GM15510 (cell line): Measurements from ENCODE around the gene KCTD11.

Experiments
- POLR2A ChIP-seq: IDR thresholded peaks from 3 replicates; pipeline ENCODE4 v1.6.1; 2011; ENCODE audit warnings: borderline replicate concordance; ENCODE audit not compliant: insufficient read length; ENCODE audit errors: extremely low read depth

The KCTD11 gene

DNA sequence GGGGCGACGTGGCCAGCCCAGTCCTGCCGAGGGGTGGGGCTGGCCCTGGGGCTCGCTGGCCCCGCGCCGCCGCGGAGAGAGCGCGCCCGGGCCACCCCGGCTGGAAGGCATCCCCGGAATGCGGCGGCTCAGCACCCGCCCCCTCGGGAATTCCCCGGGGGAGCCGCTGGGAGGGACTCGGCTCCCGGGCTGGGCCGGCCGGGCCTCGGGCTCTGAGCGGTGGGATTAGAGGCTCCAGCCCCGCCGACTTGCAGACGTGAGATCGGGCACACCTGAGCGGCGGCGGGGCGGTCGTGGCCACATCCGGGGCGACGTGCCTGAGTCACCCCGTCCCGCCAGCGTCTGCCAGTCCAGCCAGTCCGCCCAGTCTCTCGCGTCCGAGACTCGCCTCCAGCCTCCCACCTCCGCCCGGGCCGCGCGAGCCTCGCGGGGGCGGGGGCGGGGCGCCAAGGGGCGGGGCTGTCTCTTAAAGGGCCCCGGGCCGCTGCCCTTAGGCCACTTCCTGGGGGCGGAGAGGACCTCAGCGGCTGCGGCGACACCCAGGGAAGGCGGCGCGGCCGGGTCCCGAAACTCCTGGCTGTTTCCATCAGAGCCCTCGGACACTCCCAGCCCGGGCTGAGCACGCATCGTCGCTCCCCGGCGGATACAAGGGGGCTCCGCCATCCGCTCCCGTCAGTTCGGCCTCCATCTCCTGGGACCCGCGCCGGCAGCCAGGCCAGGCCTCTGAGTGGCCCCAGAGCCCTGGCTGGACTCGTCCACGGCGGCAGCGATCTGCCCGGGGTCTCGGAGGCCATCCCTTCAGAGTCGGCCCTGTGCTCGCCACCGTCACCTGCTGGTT lies at the start of gene KCTD11:
TSS of gene KCTD11 (plus strand) at position 498 of the 838 bp plus-strand sequence.
- peak; percentile 42 for TF ChIP-seq POLR2A

DNA sequence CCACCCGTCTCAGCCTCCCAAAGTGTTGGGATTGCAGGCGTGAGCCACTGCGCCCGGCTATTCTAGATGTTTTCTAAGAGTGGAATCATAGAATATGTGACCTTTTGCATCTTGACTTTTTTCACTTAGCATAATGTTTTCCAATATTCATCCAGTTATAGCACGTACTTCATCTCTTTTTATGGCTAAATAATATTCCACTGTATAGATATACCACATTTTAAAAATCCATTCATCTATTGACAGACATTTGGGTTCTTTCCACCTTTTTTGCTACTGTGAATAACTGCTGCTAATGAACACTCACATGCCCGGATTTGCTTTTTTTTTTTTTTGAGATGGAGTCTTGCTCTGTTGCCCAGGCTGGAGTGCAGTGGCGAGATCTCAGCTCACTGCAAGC lies 47.8 kb upstream of the KCTD11 start:
- no peak for TF ChIP-seq POLR2A

DNA sequence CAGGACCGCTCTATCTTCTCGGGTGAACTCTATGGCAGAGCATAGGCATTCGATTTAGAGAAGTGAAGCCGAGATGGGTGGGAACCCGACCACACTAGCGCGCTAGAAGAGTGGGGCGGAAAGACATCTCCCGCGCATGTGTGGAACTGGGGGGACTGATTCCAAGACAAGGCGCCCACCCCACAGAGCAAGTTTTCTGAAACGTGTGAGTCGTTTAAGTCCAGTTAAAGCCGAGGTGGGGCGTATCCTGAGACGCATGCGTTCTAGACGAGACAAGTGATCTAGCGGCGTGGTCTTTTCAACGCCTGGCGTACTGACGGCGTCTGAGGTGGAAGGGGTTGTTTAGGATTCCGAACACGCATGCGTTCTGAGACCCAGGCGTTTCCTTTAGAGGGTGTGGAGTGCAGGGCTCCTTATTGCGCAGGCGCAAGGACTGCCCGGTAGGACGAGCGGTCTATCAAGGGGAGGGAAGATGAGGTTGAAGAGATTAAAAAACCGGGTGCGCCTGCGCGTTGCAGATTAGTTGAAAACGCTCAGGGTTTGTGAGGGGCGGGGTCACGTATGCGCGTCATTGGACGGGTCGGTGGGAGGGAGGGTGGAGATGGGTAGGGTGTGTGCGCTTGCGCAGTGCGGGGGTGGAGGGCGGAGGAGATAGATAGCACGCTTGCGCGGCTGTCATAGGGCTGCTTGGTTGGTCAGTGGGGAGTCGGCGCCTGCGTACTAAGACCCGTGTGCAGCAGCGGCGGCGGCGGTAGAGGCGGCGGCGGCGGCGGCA lies 44.9 kb upstream of the KCTD11 start, which contains the start of gene EIF5A:
TSS of gene EIF5A (plus strand) at position 718 of the 775 bp plus-strand sequence. CDS start 2,008 bp downstream, outside the sequence.
- peak; percentile 84 for TF ChIP-seq POLR2A

DNA sequence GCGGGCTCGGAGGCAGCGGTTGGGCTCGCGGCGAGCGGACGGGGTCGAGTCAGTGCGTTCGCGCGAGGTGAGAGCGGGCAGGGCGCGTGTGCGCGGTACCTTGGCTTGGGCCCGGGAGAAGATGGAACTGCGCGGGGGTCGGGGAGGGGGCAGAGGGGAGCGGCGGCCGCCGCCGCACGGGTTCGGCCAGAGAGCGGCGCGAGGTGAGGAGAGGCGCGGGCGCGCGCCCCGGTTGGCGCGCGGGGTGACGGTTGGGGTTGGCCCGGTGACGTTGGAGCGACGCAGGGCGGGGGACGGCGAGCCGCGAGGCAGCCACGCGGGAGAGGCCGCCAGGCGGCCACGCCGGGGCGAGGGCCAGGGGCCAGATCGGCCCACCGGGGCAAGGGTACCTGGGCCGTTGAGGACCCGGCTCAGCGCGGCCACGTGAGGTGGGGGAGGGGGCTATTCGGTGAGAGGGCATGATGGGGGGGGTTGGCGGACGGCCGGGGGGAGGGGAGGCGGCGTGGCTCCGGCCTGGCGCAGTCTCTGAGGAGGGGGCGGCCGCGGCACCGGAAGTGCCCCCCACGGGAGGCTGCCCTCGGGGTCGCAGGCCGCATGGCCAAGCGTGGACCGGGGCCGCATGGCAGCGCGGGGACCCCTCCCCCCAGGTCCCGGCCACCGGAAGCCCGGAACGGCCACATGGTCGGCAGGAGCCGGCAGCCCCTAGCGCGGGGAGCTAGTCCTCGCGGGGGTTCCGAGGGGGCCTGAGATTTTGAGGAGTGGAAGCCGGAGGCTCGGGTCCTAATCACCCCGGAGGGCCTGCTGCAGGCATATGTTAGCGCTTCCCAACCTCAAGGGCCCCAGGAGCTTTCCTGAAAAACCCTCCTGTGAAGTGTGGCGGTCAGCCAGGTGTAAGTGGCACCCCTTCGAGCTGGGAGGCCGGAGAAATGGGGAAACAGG lies 44.0 kb upstream of the KCTD11 start:
- TF ChIP-seq POLR2A = peak; percentile 30

DNA sequence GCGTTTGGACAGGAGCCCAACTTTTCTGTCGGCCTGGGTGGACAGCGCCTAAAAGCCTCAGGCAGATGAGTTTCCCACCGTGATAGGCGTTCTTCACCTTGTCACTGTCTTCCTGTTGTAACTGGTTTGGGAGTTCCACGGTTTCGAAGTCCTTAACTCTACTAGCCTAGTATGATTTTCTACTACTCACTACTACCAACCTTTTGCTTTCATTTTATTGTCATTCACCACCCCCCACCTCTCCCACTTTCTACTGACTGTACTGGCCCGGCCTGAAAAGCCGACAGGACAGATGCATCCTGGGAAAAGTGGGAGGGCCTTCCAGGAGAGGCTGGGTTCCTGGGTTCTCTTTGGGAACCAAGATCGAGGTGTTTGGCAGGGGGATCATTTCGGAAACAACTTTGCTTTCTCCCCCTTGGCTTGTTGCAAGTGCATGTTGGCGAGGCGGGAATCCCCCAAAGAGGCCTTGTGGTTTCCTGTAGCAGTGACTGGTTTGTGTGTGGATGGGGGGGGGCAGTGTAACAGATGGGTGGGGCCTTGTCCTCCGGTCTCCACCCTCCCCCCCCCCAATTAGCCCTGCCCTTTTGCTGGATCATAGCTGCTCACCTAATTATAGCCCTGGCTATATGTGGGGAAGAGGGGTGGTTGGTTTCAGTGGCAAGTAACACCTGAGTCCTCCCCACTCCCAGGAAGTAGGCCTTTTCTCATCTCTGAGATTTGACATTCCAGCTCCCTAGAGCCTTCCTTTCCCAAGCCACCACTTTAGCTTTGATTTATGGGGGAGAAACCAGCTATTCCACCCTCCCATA lies 43.1 kb upstream of the KCTD11 start:
- TF ChIP-seq POLR2A = no peak

DNA sequence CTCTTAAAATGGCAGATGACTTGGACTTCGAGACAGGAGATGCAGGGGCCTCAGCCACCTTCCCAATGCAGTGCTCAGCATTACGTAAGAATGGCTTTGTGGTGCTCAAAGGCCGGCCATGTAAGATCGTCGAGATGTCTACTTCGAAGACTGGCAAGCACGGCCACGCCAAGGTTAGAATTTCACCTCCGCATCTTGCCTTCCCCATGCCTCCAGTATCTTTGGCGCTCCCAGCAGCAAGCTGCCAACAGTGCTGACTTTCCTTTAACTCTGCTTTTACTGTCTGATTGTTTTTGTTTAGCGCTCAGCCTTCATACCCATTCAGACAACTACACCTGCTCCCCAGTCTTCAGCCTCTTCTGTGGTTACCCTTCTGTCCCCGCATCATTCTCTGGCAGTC lies 42.3 kb upstream of the KCTD11 start:
- no peak for TF ChIP-seq POLR2A

DNA sequence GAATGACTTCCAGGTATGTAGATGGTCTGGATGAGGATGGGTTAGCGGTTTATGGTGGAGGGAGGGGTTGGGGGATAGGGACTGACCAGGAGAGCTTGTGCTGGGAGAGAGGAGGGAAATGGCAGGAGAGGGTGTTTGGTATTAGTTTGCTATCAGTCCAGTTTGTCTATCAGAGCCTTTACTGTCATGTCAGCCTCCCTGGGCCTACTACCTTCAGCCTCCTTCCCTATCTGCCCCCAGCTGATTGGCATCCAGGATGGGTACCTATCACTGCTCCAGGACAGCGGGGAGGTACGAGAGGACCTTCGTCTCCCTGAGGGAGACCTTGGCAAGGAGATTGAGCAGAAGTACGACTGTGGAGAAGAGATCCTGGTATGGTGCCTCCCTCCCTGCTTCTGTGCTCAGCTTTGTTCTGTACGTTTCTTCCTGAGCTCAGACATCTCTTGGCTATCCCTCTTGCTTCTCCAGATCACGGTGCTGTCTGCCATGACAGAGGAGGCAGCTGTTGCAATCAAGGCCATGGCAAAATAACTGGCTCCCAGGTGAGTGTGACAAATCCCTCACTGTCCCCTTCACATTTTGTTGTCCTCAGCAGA lies 40.8 kb upstream of the KCTD11 start:
- no peak for TF ChIP-seq POLR2A

DNA sequence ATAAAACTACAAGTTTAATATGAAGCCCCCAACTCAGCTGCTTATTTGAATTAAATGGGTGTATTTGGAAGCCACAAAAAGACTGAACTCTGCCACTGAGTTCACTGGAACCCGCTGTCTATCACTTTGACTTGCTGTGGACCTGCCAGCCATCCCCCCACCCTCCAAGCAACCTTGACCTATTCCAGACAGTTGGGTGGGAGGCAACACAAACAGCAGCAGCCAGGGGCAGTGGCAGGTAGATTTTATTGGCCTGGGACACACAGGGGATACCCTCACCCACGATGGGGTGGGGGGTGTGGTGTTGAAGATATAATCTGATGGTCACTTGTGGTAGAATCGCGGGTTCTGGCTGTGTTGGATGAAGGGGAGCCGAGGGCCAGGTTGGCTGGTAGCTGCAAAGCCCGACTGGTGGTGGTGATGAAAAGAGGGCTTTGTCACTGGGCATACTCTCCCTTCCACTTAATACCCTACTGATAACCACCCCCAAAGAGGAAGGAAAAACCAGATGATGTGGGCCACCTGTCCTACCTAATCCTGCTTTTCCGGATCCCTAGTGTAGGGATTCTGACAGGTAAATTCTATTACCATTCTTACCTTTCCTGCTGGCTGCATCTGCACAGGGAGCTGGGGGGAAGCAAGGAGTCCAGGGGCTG lies 39.4 kb upstream of the KCTD11 start:
- no peak for TF ChIP-seq POLR2A

DNA sequence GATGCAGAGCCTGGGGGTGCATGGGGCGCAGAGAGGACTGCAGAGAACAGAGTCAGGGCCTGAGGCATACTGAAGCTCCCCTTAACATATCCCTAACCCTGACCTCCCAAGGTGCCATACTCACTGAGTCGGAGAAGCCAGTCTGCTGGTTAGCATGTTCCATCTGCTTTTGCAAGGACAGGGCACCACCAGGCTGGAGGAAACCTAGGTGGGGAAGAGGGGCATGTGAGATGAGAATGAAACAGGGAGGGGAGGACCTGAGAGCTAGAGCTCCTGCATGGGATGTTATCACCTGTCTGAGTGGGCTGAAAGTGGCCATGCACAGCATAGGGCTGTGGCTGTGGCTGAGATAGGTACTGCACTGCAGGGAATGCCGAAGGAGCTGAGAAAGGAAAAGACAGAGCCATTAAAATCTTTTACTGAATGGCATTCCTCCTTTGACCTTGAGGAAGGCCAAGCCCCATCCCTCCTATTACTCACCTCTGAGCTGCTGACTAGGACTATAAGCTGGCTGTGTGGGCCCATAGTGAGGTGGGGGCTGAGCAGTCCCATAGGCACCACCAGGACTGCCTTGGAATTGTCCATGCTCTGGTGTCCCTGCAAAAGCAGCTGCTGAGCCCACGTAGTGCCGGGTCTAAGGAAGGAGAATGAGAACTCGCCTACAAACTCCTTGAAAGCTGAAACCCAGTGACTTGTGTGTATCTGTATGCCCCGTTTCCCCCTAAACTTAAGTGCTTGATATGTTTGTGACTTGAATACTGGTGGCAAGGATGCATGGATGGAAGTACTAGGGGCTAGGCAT lies 38.7 kb upstream of the KCTD11 start:
- TF ChIP-seq POLR2A = peak; percentile 31

DNA sequence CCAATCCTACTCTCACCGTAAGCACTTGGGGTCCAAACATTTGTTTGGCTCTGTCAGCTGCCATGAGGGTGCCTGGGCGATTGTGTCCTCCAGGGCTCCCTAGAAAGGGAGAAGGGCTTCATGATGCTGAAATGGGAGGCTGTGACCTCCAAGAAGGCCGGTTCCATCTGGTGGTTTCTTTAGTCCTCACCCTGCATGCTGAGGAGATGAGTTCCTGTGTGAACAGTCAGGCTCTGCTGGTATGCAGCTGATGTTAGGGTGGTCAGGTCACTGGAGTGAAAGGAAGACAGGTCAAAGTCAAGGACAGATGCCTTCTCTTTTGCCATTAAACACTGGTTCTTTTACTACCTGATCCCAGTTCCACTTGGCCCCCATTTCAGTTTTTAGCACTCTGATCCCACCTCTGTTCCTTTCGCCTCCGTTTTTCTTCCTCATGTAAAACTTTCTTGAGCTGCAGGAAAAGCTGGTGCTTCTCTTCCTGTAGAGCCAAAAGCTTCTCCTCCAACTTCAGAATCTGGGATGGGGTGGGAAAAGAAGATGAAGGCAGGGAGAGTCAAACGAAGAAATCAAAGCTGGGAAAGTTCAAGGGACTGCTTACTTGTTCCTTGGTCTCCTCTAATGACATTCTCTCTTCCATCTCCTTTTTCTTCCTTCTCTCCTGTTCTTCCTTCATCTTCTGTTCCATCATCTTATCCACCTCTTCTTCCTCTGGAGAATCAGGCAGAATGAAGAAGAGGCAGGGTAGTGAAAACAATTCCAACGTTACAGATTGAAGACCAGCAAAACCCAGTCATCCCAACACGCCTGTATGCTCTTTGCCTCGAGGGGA lies 37.9 kb upstream of the KCTD11 start:
- TF ChIP-seq POLR2A = no peak
